Kidney (tissue), 14 donors: ENCODE results near the gene TSR1. TPM values are rescaled to one million over a fixed set of nuclear protein-coding genes. Genes with fewer than 3 reads are reported as not detected.

ENCODE experiments used
- DNase-seq, 5 donors: peaks; one replicate each; pipeline ENCODE4 v3.0.0-alpha.2; 2013 to 2020
- FAIRE-seq: peaks from 2 replicates; lab custom pipeline; 2012; peaks lifted over from hg19 to GRCh38; lab: Jason Lieb, UNC
- H3K27ac ChIP-seq, 2 donors: one replicate each; pipeline ENCODE4 v1.7.0; 2013; ENCODE audit warnings: low read depth in 2 of 2, low read length in 2 of 2, inconsistent platforms in 1 of 2
- H3K27me3 ChIP-seq: one replicate; pipeline ENCODE4 v1.7.1; 2013; ENCODE audit warnings: low read length, inconsistent platforms; ENCODE audit not compliant: control insufficient read depth, insufficient read depth
- H3K36me3 ChIP-seq, 3 donors: one replicate each; pipeline versions ENCODE4 v1.7.0 to v1.7.1; 2013; ENCODE audit warnings: low read length in 3 of 3, control low read depth in 1 of 3, inconsistent platforms in 1 of 3; ENCODE audit not compliant: insufficient read depth in 3 of 3, control insufficient read depth in 2 of 3
- H3K4me1 ChIP-seq, 3 donors: one replicate each; pipeline versions ENCODE4 v1.7.0 to v1.7.1; 2013; ENCODE audit warnings: low read length in 3 of 3, inconsistent platforms in 1 of 3, low read depth in 1 of 3; ENCODE audit not compliant: control insufficient read depth in 2 of 3, insufficient read depth in 2 of 3
- H3K4me3 ChIP-seq, 3 donors: one replicate each; pipeline versions ENCODE4 v1.7.0 to v1.8.1; 2013; ENCODE audit warnings: low read length in 3 of 3, control low read depth in 1 of 3, inconsistent platforms in 1 of 3
- H3K9ac ChIP-seq, 3 donors: one replicate each; pipeline versions ENCODE4 v1.7.0 to v1.7.1; 2013; ENCODE audit warnings: low read length in 3 of 3, control low read depth in 1 of 3, inconsistent platforms in 1 of 3
- H3K9me3 ChIP-seq, 3 donors: one replicate each; pipeline versions ENCODE4 v1.7.0 to v1.7.1; 2013; ENCODE audit warnings: low read length in 3 of 3, control low read depth in 1 of 3, inconsistent platforms in 1 of 3; ENCODE audit not compliant: control insufficient read depth in 2 of 3, insufficient read depth in 1 of 3
- CTCF ChIP-seq: IDR thresholded peaks from 3 replicates; pipeline ENCODE4 v1.5.1; 2012; ENCODE audit warnings: mild to moderate bottlenecking, moderate library complexity, borderline replicate concordance; ENCODE audit not compliant: insufficient read depth; ENCODE audit errors: extremely low read depth
- intact Hi-C: fragments of 100-400 bp; cut with DNase I; formaldehyde crosslinking; loops from one replicate; pipeline ENCODE4 v1.11.1; 2022
- polyA plus RNA-seq: library from polyadenylated mRNA; stranded (reverse); fragments of 350-450 nt; fragmentation: Illumina TruSeq; extraction: RNeasy Lipid Tissue Mini Kit (QIAGEN cat#74804); gene quantifications from one replicate; pipeline ENCODE4 v1.2.3, GENCODE V29; 2014; ENCODE audit warnings: low read depth, low replicate concordance; ENCODE audit not compliant: insufficient read depth
- total RNA-seq: library from RNA; stranded (reverse); fragmentation: NEBNext Ultra II Directional; extraction: Animal tissue kit (Norgen Biotek cat#: 25700); gene quantifications from one replicate; pipeline ENCODE4 v1.2.1, GENCODE V29; 2021
- donor health status: control.
- donor health status: control.
- donor health status: control.
- donor health status: control.
- donor health status: control.
- donor health status: DM: yes; HTN: yes; CAD: no.
- donor health status: Normal renal cell carcinoma (clear cell type).

The TSR1 gene
- total and polyA plus RNA-seq, 2 donors from 2014 or later, result 9.1 to 24.4 TPM

GRCh38 chr17:2377659-2378058, 41.4 kb upstream of the TSR1 start:
- H3K27ac ChIP-seq, result no peak overlapping the region
- intact Hi-C loops, result no loop called here
- no peak overlapping the region for H3K9ac ChIP-seq
- H3K36me3 ChIP-seq, result peaks cover 0 to 16% (median 8%) of the 10 kb centered on the region in 3 donors
- no peak for TF ChIP-seq CTCF
- H3K4me3 ChIP-seq, result no peak overlapping the region
- DNase-seq, result no peak
- H3K9me3 ChIP-seq, result no peaks in the 10 kb centered on the region
- FAIRE-seq, result no peak
- no peaks in the 10 kb centered on the region for H3K27me3 ChIP-seq
- peaks cover 0 to 6% (median 0%) of the 10 kb centered on the region in 3 donors for H3K4me1 ChIP-seq

GRCh38 chr17:2376107-2376506, 39.9 kb upstream of the TSR1 start:
- Histone ChIP-seq H3K9ac (no peak overlapping the region), H3K9me3 (no peaks in the 10 kb centered on the region), H3K36me3 (peaks cover 0 to 20% (median 13%) of the 10 kb centered on the region in 3 donors), H3K4me1 (peaks cover 0 to 6% (median 0%) of the 10 kb centered on the region in 3 donors), H3K4me3 (no peak overlapping the region), H3K27ac (no peak overlapping the region), H3K27me3 (no peaks in the 10 kb centered on the region)
- FAIRE-seq, result no peak
- intact Hi-C loops, result no loop called here
- DNase-seq, result no peak
- no peak for TF ChIP-seq CTCF

GRCh38 chr17:2375406-2375805, 39.1 kb upstream of the TSR1 start:
- FAIRE-seq (no peak), DNase-seq (no peak)
- Histone ChIP-seq H3K9ac (no peak overlapping the region), H3K9me3 (no peaks in the 10 kb centered on the region), H3K36me3 (peaks cover 0 to 20% (median 13%) of the 10 kb centered on the region in 3 donors), H3K27me3 (no peaks in the 10 kb centered on the region), H3K27ac (no peak overlapping the region), H3K4me3 (no peak overlapping the region), H3K4me1 (peaks cover 0 to 6% (median 0%) of the 10 kb centered on the region in 3 donors)
- intact Hi-C loops, result no loop called here
- TF ChIP-seq CTCF, result no peak
